ENCODE data around the gene MSN. TPM values are rescaled to one million over a fixed set of nuclear protein-coding genes. Genes with fewer than 3 reads are reported as not detected.

Gene MSN
- total RNA-seq, 2 donors from 2014 or later = 141 to 188 TPM

GRCh38 chrX:65772842-65773241 is 105.4 kb downstream of the MSN start:
- Mint-ChIP-seq H3K9me3 (peaks cover 37% of the 10 kb centered on the region), H3K27ac (no peak overlapping the region), H3K4me1 (no peaks in the 10 kb centered on the region), H3K4me3 (no peak overlapping the region), H3K27me3 (ENCODE audit: insufficient read depth) (no peaks in the 10 kb centered on the region), H3K36me3 (ENCODE audit: low read depth) (no peaks in the 10 kb centered on the region)
- Histone ChIP-seq H3K36me3 (ENCODE audit: control insufficient read depth, insufficient read depth, low read length) (no peaks in the 10 kb centered on the region), H3K27ac (ENCODE audit: low read depth, low read length) (no peak overlapping the region), H3K27me3 (ENCODE audit: control insufficient read depth, insufficient read depth, low read length, poor library complexity, severe bottlenecking) (no peaks in the 10 kb centered on the region), H3K4me3 (ENCODE audit: low read length) (no peak overlapping the region), H3K9ac (ENCODE audit: extremely low read depth, low read length, poor library complexity, severe bottlenecking) (no peak overlapping the region), H3K9me3 (ENCODE audit: control insufficient read depth, low read length) (no peaks in the 10 kb centered on the region), H3K4me1 (ENCODE audit: control insufficient read depth, insufficient read depth, low read length) (no peaks in the 10 kb centered on the region)
- WGBS, 2 experiments (ENCODE audit: insufficient coverage in 1 of 2, insufficient read length in 1 of 2) = 72 to 92% methylated on average over 2 to 4 of the region's 5 CpGs
- no peak for TF ChIP-seq CTCF (conservative IDR thresholded peaks at IDR 0.05)
- no peak for DNase-seq

DNA sequence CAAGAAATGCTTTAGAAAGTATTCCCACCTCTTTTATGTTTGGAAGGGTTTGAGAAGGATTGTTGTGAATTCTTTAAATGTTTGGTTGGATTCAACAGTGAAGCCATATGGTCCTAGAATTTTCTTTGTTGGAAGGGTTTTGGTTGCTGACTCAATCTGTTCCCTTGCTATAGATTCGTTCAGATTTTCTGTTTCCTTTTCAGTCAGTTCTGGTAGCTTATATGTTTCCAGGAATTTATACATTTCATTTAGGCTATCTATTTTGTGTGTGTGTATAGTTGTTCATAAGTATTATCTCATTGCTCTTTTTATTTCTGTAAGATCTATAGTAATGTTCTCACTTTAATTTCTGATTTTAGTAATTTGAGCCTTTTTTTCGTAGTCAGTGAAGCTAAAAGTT is 114.4 kb downstream of the MSN start:
- Histone ChIP-seq H3K4me1 (ENCODE audit: control insufficient read depth, insufficient read depth, low read length) (no peaks in the 10 kb centered on the region), H3K27ac (ENCODE audit: low read depth, low read length) (no peak overlapping the region), H3K9ac (ENCODE audit: extremely low read depth, low read length, poor library complexity, severe bottlenecking) (no peak overlapping the region), H3K9me3 (ENCODE audit: control insufficient read depth, low read length) (no peaks in the 10 kb centered on the region), H3K4me3 (ENCODE audit: low read length) (no peak overlapping the region), H3K36me3 (ENCODE audit: control insufficient read depth, insufficient read depth, low read length) (no peaks in the 10 kb centered on the region), H3K27me3 (ENCODE audit: control insufficient read depth, insufficient read depth, low read length, poor library complexity, severe bottlenecking) (no peaks in the 10 kb centered on the region)
- Mint-ChIP-seq H3K4me1 (no peaks in the 10 kb centered on the region), H3K27ac (no peak overlapping the region), H3K36me3 (ENCODE audit: low read depth) (no peaks in the 10 kb centered on the region), H3K4me3 (no peak overlapping the region), H3K9me3 (peaks cover 46% of the 10 kb centered on the region), H3K27me3 (ENCODE audit: insufficient read depth) (no peaks in the 10 kb centered on the region)
- DNase-seq = no peak
- TF ChIP-seq CTCF (conservative IDR thresholded peaks at IDR 0.05) = no peak
- no CpG with 5 or more reads among the region's 2 CpGs for WGBS, 2 experiments (ENCODE audit: insufficient coverage in 1 of 2, insufficient read length in 1 of 2)

DNA sequence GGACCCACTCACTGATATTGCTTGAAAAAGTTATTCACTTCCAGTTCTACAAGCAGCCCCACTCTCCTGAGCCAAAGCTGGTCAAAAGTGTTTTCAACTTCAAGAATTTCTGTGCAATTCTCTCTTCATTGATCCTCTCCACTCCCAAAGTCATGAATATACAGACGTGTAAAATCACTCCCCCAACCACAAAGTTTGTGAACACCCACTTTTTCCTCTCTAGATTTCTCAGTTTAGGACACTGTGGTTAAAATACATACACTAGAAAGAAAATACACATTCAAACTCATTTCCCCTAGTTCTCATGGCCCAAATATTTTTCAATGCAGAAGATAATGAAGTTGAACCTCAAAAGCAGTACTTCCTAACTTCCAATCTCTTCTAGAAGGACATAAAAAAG is 116.3 kb downstream of the MSN start:
- Mint-ChIP-seq H3K27ac (no peak overlapping the region), H3K4me3 (no peak overlapping the region), H3K27me3 (ENCODE audit: insufficient read depth) (no peaks in the 10 kb centered on the region), H3K4me1 (no peaks in the 10 kb centered on the region), H3K36me3 (ENCODE audit: low read depth) (no peaks in the 10 kb centered on the region), H3K9me3 (peaks cover 45% of the 10 kb centered on the region)
- H3K4me3 ChIP-seq (ENCODE audit: low read length) = no peak overlapping the region
- DNase-seq = no peak
- H3K27me3 ChIP-seq (ENCODE audit: control insufficient read depth, insufficient read depth, low read length, poor library complexity, severe bottlenecking) = no peaks in the 10 kb centered on the region
- H3K9ac ChIP-seq (ENCODE audit: extremely low read depth, low read length, poor library complexity, severe bottlenecking) = no peak overlapping the region
- H3K4me1 ChIP-seq (ENCODE audit: control insufficient read depth, insufficient read depth, low read length) = no peaks in the 10 kb centered on the region
- no peaks in the 10 kb centered on the region for H3K36me3 ChIP-seq (ENCODE audit: control insufficient read depth, insufficient read depth, low read length)
- H3K27ac ChIP-seq (ENCODE audit: low read depth, low read length) = no peak overlapping the region
- 100% methylated on average over 1 of the region's 1 CpG for WGBS, 2 experiments (ENCODE audit: insufficient coverage in 1 of 2, insufficient read length in 1 of 2)
- TF ChIP-seq CTCF (conservative IDR thresholded peaks at IDR 0.05) = no peak
- no peaks in the 10 kb centered on the region for H3K9me3 ChIP-seq (ENCODE audit: control insufficient read depth, low read length)

Other genes starting within 250 kb of the MSN start
- gene LAS1L, start 132.9 kb upstream of the MSN start, total RNA-seq = 10 to 100 TPM; 55.0 to 56.2 TPM